ENCODE measurements around the gene CCDC6.
"Not testable (repeated sequence)": the region's sequence is repeated elsewhere in the genome, so short reads cannot be mapped to it uniquely, and the experiment has no call there.

Gene CCDC6

DNA sequence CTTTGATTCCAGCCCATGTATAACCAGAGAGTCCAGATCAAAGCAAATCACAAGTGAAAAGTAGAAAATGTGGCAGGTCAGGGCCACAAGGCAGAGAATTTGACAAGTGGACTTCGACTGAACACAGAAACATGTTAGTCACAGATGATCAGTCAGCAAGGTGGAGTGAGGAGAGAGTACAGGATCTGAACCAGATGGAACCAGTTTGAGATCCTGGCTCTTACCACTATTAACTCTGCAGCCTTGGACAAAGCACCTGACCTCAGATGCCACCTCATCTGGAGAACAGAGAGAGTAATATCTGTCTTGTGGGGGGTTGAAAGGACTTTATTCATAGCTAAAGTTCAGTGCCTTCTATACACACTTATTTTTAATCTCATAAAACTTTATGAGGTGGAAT is 157.5 kb downstream of the CCDC6 start:
- H3K4me3 ChIP-seq (ENCODE audit: low read depth, low read length): no peak overlapping the region
- TF ChIP-seq, protein P1, sequence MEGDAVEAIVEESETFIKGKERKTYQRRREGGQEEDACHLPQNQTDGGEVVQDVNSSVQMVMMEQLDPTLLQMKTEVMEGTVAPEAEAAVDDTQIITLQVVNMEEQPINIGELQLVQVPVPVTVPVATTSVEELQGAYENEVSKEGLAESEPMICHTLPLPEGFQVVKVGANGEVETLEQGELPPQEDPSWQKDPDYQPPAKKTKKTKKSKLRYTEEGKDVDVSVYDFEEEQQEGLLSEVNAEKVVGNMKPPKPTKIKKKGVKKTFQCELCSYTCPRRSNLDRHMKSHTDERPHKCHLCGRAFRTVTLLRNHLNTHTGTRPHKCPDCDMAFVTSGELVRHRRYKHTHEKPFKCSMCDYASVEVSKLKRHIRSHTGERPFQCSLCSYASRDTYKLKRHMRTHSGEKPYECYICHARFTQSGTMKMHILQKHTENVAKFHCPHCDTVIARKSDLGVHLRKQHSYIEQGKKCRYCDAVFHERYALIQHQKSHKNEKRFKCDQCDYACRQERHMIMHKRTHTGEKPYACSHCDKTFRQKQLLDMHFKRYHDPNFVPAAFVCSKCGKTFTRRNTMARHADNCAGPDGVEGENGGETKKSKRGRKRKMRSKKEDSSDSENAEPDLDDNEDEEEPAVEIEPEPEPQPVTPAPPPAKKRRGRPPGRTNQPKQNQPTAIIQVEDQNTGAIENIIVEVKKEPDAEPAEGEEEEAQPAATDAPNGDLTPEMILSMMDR (conservative IDR thresholded peaks at IDR 0.05; ENCODE audit: low read depth, low read length): no peak
- DNase-seq (ENCODE audit: low read depth): no peak

DNA sequence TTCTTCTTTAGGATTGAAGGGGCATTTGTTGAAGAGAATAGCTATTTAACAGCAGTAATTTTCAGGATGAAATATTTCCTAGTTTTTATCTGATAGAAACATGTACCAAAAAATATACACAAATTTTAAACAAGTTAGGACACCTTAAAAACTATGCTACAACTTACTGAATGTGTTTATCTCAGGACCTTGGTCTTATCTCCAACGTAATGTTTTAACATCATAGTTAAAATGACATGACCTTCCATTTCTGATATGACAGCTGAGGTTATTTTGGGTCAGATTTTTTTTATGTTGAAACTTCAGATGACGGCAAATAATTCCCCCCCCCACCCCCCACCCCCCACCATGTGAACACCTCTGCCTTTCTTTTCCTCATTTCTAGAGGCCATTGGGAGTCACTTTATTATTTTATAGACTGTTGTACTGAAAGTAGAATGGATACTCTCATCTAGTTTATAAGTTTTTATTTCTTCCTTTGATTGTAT is 161.1 kb downstream of the CCDC6 start:
- no peak overlapping the region for H3K4me3 ChIP-seq (ENCODE audit: low read depth, low read length)
- TF ChIP-seq, protein P1 (conservative IDR thresholded peaks at IDR 0.05; ENCODE audit: low read depth, low read length): no peak
- DNase-seq (ENCODE audit: low read depth): no peak

DNA sequence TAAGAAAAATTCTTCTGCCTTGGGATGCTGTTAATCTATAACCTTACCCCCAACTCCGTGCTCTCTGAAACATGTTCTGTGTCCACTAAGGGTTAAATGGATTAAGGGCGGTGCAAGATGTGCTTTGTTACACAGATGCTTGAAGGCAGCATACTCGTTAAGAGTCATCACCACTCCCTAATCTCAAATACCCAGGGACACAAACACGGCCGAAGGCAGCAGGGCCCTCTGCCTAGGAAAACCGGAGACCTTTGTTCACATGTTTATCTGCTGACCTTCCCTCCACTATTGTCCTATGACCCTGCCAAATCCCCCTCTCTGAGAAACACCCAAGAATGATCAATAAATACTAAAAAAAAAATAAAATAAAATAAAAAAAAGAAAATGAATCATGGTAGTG is 161.6 kb downstream of the CCDC6 start:
- not testable (repeated sequence) for H3K4me3 ChIP-seq (ENCODE audit: low read depth, low read length); DNase-seq (ENCODE audit: low read depth)

DNA sequence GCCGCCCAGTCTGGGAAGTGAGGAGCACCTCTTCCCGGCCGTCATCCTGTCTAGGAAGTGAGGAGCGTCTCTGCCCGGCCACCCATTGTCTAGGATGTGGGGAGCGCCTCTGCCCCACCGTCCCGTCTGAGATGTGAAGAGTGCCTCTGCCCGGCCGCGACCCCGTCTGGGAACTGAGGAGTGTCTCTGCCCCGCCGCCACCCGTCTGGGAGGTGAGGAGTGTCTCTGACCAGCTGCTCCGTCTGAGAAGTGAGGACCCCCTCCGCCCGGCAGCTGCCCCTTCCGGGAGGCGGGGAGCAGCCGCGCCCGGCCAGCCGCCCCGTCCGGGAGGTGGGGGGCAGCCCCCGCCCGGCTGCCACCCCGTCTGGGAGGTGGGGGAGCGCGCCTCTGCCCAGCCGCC is 162.2 kb downstream of the CCDC6 start:
- DNase-seq (ENCODE audit: low read depth); H3K4me3 ChIP-seq (ENCODE audit: low read depth, low read length): not testable (repeated sequence)

DNA sequence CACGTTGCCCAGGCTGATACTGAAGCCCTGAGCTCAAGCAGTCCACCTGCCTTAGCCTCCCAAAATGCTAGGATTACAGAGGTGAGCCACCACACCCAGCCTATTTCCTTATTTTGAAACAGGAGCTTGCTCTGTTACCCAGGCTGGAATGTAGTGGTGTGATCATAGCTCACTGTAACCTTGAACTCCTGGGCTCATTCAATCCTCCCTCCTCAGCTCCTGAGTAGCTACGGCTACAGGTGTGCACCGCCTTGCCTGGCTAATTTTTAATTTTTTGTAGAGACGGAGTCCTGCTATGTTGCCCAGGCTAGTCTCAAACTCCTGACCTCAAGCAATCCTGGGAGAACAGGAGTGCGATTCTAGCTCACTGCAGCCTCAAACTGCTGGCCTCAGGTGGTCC is 164.8 kb downstream of the CCDC6 start:
- TF ChIP-seq, protein P1 (conservative IDR thresholded peaks at IDR 0.05; ENCODE audit: low read depth, low read length): no peak
- DNase-seq (ENCODE audit: low read depth): no peak
- no peak overlapping the region for H3K4me3 ChIP-seq (ENCODE audit: low read depth, low read length)

DNA sequence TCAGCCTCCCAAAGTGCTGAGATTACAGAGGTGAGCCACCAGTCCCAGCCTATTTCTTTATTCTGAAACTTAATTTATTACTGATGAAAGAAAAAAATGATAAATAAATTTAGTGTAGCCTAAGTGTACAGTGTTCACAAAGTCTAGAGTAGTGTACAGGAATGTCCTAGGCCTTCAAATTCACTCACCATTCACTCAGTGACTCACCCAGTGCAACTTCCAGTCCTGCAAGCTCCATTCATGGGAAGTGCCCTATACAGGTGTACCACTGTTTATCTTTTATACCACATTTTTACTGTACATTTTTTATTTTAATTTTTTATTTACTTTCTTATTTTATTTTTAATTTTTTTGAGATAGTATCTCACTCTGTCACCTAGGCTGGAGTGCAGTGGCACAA is 165.3 kb downstream of the CCDC6 start:
- no peak overlapping the region for H3K4me3 ChIP-seq (ENCODE audit: low read depth, low read length)
- TF ChIP-seq, protein P1 (conservative IDR thresholded peaks at IDR 0.05; ENCODE audit: low read depth, low read length): no peak
- no peak for DNase-seq (ENCODE audit: low read depth)
